HuH-7 (cell line): Measurements from ENCODE around the gene SLC16A3.

Experiments used
- DNase-seq: peaks from one replicate; pipeline ENCODE4 v3.0.0; 2011; ENCODE audit warnings: low spot score

SLC16A3 gene

DNA sequence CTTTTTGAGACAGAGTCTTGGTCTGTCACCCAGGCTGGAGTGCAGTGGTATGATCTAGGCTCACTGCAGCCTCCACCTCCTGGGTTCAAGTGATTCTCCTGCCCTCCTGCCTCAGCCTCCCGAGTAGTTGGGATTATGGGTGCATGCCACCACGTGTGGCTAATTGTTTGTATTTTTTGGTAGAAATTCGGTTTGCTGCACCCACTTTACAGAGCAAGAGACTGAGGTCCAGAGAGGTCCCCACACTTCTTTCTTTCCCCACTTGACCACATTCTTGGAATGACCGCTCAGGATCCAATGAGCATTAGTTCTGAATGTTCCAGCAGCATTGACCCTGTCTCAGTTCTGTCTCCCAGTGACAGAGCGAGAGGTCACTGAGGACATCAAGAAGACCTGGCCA is 5.3 kb upstream of the SLC16A3 start:
- DNase-seq: no peak

DNA sequence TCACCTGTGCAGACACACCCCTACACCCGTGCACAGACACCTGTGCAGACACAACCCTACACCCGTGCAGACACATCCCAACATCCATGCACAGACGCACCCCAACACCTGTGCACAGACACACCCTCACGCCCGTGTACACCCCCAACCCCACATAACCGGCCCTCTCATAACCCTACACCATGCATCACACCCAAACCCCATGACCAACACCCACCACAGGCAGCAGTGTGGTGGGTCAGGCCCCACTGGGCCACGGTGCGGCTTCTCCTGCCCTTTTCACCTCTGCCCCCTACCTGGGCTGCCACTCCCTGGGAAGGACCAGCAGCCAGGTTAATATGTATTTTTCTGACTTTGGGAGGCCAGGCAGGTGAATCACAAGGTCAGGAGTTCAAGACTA is 4.2 kb upstream of the SLC16A3 start:
- no peak for DNase-seq

DNA sequence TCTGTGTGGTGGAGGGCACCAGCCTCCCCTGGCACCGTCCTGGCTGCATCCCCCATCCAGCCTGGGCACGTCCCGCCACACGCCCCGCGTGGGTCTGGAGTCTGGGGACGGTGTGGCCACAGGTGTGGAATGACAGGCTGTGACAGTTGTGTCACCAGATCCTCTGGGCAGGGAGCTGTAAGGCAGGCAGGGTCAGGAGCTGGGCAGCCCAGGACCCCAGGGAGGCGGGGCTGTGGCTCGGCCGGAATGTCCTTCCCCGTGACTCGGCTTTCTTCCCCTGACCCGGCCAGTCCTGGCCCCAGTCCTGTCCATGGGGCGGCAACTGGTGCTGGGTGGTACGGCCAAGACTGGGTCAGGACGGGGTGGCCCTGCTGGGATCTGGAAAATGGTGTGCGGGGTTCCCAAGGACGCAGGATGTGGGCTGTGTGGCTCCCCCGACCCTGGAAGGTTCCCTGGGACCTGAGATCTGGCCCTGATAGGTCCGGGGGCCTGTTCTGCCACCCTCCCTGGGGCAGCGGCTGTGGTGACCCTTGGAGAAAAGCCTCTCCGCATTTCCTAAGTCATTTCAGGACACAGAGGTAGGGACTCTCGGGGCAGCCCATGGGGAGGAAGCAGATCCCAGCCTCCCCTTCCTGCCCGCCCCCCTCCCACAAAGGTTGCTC is 3.3 kb upstream of the SLC16A3 start:
- DNase-seq: no peak

DNA sequence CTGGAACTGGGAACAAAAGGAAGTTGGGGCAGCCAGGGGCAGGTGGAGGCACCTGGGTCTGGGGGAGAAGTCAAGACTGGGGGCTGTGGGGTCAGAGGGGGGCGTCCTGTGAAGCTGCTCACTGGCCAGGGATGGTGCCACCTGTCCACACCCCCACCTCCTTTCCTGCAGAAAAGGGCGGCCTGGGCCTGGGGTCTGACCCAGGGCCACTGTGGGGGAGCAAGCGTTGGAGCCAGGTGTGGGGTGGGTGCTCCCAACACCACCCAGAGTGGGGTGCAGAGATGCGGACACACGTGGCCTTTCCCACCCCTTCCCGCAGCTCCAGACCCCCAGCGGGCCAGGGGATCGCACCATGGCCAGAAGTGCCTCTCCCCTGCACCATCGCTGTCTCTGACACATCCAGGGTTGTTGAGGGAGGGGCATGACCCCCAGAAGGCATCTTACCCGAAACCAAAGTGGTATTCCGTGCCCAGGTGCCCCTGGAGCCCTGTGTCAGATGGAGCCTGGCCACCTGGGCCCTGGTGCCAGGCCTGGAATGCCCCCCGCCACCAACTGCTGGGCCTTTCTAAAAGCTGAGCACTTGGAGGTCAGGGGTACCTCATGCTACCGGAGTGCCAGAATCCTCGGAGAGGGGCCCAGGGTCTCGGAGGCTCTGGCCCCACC is 2.6 kb upstream of the SLC16A3 start:
- no peak for DNase-seq

DNA sequence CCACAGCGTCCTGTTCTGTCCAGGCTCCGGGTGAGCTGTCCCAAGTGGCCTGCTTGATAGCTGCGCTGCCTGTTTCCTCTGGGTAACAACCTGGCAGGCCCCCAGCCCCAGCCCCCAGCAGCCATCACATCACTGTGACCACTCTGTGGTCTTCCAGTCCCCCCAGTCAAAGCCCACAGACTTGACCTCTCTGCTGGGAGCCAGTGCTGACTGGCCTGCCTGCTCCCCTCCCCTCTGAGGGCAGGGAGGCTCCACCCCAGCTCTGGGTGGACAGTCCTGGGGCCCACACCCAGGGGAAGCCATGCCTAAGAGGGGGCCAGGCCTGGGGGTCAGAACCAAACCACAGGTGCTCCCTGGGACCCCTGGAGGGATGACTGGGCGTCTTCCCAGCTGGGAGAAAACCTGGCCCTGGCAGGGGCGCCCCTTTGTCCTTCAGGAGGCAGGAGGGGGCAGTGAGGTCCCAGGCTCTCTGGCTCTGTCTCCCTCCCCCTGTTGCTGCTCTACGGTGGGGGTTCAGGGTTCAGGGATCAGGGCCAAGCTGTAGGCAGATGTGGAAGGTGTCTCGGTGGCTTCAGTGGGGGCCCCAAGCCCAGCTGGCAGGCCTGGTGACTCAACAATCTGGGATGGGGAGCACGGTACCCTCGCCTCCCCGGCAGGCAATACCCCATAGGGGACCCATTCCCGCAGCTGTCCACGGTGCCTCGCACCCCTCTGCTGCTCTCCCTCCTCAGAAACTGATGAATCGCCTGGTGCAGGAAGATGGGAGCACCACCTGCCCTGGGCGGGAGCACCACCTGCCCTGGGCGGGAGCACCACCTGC is 1.8 kb upstream of the SLC16A3 start:
- no peak for DNase-seq

DNA sequence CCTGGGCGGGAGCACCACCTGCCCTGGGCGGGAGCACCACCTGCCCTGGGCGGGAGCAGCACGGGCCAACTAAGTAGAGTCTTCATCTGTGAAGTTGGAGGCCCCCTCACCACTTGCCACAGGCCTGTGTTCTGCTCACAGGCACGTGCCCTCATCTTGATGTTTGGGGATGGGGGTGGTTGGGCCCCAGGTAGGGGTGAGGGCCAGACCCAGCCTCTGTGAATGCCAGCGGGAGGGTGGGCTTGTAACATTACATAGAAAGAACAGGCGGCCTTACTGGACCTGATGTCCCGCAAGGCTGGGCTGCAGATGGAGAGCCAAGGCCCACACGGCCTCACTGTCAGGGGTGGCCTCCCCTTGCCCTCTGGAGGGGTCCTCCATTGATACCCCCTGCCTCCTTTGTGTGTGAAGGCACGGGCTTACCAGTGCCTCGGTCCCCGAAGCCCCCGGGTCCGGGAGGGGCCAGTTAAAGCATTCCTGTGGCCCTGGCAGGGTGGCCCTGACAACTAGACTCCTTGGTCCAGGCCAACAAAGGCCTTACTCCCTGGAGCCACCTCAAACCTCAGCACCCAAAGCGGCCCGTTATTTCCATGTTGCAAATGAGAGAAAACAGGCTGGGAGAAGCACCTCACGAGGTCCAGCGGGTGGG is 1.1 kb upstream of the SLC16A3 start:
- DNase-seq: no peak

DNA sequence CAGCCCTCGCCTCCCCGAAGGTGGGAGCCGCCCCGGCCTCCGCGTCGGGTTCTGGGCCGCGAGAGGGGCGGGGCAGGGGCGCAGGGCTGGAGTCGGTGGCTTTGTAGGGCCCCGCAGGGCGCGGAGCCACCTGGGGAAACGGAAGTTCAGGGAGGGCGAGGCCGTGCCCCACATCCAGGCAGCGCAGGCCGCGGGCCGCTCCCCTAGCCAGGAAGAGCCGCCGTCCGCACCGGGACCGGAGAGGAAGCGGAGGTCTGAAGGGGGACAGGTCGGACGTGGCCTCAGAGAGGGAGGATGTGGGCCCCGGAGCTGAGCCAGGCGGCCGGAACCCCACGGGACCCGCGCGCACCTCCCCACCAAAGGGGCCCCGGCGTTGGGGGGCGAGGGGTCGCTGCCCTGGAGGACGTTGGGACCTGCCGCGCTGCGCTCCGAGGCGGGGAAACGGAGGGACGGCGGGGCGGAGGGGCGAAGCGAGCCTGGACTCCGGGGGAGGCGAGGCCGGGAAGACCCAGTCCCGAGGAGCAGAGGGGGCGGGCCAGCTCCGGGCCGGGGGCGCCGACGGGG is 482 bp upstream of the SLC16A3 start:
- no peak for DNase-seq

DNA sequence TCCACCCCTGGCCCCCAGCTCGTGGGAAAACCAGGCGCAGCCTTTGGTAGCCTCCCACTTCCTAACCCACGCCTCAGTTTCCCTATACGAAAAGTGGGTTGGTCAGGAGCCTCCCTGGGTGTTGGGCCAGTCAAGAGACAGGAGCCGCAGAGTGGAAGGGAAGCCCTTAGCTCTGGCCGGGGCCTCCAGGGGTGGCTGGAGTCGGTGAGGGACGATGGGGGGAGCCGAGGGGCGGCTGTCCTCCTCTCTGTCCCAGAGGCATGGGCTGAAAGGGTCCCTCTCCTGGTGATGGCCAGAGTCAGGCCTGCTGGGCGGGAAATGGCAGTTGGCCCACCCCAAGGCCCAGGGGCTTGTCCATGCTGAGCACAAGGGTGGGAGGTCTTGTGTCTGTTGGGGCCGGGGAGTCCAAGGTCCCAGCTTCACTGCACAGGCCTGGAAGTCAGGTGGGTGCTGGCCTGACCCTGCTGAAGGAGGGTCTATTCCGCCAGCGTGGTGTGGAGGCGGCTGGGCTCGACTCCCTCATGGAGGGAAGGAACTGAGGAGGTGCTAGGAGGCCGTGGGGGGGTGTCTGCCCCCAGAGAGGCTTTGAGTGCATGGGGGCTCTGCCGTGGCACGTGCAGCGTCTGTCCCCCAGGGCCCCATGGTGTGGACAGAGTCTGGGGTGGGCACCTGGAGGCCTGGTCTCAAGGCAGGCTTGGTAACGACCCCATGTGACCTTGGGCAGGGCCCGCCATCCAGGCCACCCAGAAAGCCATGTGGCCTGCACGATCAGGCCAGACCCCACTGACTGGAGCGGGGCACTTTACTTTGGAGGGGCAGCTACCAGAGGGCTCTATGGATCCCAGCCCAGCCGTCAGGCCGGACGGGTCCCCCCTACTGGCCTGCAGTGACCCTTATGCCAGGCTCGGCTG is 1.1 kb downstream of the SLC16A3 start:
- no peak for DNase-seq

DNA sequence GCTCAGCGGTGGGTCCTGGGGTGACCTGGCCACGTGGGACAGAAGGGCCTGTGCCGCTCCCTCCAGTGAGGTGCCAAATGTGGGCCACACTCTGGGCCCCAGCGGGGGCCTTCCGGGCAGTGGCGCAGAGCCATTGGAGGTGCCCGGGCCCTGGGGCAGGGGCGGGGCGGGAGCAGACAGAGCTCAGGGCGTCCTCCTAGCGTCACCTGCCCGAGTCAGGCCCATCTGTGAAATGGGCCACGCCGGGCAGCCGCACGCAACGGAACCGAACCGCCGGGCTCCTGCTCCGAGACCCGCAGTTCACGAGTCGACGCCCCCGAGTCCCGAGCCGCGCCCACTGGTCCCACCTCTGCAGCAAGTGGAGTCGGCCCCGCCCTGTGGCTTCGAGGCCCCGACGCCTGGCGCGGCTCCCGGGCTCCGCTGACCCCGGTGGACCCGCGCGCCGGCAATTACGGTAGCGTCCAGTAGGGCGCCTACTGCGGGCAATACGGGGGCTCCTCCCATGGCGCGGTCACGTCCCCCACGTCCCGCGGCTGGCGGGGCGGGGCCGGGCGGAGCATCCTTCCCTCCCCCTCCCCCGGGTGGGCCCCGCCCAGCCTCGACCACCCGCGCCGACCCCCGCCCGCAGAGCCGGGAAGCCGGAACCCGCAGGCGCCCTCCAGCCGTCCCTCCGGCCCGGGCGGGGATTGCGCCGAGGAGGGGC is 1.9 kb downstream of the SLC16A3 start:
- DNase-seq: peak; percentile 89

DNA sequence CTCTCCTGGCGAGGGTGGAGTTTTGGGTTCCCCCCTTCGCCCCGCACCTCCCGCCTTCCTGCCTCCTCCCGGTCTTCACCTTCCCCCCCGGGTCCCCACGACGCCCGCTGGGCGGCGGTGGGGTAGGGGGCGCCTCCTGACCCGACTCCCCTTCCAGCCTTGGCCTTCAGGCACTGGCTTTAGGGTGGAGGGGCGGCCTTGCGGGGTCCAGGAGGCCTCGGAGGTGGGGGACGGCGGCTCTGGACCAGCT is 2.4 kb downstream of the SLC16A3 start:
- no peak for DNase-seq

DNA sequence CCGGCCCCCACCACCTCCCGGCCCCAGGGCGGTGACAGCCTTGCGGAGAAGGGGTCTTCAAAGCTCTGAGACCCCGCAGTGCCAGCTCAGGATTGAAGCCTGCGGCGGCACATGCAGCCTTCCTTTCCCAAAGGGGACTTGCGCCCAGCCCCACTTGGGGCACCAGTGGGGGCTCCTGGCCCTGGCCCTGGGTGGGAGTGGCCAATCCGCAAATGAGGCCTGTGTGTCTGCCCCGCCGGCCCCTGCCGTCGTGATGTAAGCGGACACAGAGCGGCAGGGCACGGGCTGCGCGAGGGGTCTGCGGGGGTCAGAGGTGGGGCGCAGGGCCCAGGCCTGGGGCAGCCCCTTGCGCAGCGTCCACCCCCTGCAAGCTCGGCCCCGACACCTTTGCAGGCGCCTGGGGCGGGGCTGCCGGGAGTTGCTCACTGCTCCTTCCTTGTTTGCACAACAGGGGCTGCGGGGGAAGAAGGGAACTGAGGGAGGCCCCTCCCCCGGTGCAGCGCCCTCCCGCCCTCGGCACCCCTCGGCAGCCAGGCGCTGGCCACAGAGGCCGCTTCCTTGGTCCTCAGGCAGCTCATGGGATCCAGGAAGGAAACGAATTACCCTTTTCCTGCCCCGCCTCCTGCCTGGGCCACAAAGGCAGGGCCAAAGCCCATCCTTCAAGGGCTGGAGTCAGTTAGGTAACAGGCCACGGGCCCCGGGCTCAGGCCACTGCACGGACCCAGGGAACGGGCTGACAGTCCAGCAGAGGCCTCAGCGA is 2.9 kb downstream of the SLC16A3 start:
- DNase-seq: peak; percentile 85

DNA sequence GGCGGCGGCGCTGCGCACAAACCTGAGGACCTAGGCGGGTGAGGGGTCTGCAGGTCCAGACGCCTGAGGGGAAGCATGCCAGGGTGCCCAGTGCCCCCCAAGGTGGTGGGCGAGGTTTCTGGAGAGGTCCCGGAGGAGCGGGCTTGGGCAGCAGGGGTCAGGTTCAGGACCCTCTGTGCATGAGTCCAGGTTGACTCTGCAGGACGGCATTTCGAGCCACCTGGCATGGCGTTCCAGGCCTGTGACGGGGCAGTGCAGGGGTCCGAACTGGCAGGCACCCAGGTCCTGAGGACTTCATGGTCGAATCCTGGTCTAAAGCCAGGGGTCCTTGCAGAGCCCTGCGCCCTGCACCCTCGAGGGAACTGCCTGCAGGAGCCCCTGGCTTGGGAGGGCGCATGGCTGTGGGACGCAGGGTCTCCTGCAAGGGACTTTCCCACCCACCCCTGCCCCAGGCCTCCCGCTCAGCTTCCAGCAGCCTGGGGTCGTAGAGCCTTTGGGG is 3.5 kb downstream of the SLC16A3 start:
- DNase-seq: no peak

DNA sequence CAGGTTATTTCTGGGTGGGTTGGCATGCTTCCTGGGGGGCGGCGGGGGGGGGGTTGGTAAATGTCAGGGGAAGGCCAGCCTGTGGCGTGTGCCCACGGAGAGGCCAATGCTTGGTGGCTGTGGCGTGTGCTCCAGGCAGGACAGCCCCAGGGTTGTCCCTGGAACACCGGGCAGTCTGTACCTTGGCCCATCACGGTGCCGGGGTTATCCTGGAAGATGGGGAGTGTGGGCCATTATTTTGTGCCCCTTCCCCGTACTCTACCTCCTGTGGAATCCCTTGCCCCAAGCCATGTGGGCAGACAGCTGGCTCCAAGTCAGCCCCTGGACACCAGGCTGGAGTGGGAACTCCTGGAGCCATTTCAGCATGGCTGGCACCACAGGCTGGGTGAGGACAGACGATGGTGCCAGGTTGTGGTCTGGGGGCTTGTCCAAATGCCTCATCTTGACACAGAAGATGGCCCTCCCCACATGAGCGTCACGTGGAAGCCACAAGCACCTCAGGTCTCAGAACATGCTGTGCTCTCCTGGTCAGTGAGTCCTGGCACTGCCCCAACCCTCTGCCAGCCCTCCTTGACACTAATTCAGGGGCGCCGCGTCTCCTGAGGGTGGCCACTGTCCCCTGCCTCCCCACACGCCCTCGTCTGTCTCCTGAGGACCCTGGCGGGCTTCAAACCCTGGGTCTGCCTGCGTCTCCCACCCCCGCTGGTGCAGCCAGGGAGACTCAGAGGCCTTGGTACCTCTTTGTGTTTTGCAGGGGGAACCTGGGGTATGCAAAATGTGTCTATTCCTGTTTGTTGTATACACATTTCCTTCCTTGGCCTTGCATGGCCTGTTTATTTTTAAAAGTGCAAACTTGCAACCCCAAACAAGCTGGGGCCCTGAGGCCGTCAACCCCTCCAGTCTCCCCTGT is 4.3 kb downstream of the SLC16A3 start:
- DNase-seq: no peak

DNA sequence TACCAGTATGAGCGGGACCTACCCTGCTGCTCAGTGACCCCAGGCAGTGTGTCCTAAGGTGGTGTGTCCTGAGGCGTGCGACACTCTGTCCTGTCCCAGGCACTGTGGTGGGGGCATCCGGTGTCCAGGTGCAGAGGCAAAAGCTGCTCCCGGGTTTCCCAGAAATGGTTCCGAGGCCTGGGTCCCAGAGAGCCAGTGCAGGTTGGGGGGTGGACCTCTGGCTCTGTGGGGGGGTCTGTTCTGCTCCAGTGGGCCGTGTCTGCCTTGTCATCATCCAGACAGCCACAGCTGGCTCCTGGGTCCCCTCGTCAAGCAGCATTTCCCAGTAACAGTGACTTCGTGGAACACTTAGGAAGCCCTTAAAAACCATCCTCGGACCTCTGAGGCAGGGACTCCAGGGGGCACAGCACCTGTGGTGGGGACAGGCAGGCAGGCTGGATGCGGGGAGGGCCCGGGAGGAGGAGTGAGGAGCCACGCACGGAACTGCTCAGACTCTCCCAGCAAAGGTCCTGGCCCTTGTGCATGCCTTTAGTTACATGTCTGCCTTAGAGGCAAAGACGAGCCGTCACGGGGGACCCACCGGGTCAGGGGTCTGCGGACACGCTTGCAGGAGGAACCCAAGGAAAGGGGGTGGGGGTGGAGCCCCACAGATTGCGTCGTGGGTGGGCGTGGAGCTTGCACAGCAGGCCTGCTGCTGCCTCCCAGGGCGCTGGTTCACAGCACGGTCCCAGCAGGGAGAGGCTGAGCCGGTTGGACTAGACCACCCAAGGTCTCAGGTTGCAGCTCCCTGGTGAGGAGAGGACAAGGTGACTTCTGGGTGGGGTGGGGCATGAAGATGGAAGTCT is 5.6 kb downstream of the SLC16A3 start:
- DNase-seq: no peak

DNA sequence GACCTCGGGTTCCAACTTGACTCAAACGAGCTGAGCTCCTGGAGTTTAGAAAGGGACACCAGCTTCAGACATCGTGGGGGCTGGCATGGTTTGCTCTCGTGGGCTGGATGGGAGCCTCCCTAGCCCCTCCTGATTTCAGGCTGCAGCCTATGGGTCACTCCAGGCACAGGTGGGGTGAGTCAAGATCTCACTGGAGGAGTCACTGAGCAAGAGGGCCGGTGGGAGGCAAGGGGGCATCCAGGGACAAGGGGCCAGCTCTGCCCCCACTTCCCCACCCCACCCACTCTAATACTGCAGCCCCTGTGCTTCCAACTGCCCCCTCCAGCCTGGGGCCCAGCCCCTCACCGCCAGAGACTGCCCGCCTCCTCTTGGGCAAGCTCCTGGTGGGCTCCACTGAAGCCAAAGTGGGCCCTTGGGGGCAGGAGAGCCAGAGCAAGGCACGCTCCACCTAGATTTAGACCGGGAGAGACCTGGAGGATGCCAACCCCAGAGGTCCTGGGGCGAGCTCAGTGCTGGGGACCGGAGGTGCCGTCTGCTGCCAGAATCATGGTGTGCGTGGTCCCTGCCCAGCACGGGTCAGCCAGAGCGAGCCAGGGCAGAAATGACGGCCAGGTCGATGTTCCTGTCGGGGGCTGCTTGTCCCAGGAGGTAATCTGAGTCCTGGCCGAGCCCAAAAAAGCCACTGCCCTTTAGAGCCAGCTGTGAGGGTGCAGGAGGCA is 6.4 kb downstream of the SLC16A3 start:
- DNase-seq: no peak

DNA sequence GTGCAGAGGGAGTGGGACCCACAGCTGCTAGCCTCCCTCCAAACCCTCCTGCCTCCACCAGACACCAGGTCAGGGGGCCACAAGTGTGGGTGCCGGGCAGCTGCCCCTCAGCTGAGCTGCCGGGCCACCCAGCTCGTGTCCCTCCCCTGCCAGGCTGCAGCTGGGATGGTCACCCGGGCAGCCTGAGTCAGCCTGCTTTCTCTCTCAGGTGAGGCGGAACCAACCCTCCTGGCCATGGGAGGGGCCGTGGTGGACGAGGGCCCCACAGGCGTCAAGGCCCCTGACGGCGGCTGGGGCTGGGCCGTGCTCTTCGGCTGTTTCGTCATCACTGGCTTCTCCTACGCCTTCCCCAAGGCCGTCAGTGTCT is 6.9 kb downstream of the SLC16A3 start:
- no peak for DNase-seq
